ENCODE measurements around the gene ZNF12. TPM values are rescaled to one million over a fixed set of nuclear protein-coding genes. Genes with fewer than 3 reads are reported as not detected.
"Not testable (repeated sequence)": the region's sequence is repeated elsewhere in the genome, so short reads cannot be mapped to it uniquely, and the experiment has no call there.

ZNF12 gene
- total RNA-seq, 2 experiments from 2014 or later = 22.4 to 23.2 TPM

DNA sequence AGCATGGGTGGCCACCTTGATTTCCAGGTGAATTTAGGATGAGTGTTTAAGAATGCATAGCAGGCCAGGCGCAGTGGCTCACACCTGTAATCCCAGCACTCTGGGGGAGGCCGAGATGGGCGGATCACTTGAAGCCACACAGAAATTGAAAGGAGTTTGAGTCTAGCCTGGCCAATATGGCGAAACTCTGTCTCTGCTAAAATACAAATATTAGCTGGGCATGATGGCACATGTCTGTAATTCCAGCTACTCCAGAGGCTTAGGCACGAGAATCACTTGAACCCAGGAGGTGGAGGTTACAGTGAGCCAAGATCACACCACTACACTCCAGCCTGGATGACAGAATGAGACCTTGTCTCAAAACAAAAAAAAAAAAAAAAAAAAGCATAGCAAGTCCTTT, 19.6 kb upstream of the ZNF12 start:
- intact Hi-C loops (cut with DNase I, micrococcal nuclease); H3K27ac Mint-ChIP-seq; H3K9me3 Mint-ChIP-seq (ENCODE audit: low read depth); CTCF ChIA-PET; ATAC-seq; H3K27me3 Mint-ChIP-seq; H3K4me3 Mint-ChIP-seq; DNase-seq: not testable (repeated sequence)
- Mint-ChIP-seq H3K4me1 (peaks cover 11% of the 10 kb centered on the region), H3K36me3 (ENCODE audit: low read depth) (peaks cover 15% of the 10 kb centered on the region)
- POLR2A ChIA-PET = interaction anchor here (0.7 kb wide), 1 partner anchor 451 kb away, joined by 4 read pairs; no protein-coding TSS in a partner anchor

DNA sequence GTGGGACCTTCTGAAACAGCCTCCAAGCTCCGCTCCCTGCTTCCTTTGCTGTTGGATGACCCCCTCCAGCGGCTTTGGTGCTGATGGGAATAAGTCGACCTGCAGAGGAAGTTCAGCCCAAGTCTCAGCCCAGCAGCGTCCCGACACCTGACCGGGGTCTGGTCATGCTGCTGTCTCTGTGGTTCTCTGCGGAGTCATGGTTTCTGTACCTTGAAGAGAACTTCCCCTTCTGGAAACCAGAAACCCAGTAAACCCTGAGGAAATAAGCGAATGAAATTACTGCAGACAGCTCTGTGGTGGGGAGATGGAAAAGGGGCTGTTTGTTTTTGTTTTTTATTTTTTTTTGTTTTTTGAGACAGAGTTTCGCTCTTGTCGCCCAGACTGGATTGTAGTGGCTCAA, 18.3 kb upstream of the ZNF12 start:
- H3K4me3 Mint-ChIP-seq = no peak overlapping the region
- H3K27me3 Mint-ChIP-seq = no peaks in the 10 kb centered on the region
- ATAC-seq (no peak), DNase-seq (no peak)
- peaks cover 6% of the 10 kb centered on the region for H3K36me3 Mint-ChIP-seq (ENCODE audit: low read depth)
- H3K4me1 Mint-ChIP-seq = peaks cover 4% of the 10 kb centered on the region
- intact Hi-C loops (cut with DNase I, micrococcal nuclease) = no loop called here
- ChIA-PET POLR2A (no interaction called here), CTCF (no interaction called here)
- no peak overlapping the region for H3K27ac Mint-ChIP-seq
- no peaks in the 10 kb centered on the region for H3K9me3 Mint-ChIP-seq (ENCODE audit: low read depth)

DNA sequence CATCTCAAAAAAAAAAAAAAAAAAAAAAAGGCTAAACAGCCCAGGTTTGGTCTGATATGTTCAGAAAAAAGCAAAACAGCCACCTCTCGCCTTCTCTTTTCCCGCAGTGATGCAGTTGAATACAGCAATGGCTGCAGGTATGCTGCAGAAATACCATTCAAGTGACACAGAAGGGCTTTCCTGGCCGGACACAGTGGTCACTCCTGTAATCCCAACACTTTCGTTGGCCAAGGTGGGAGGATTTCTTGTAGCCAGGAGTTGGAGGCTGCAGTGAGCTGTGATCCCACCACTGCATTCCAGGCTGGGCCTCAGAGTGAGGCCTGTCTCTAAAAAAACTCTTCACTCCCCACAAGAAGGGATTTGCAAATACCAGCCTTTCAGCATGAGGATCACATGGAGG, 17.6 kb upstream of the ZNF12 start:
- intact Hi-C loops (cut with DNase I, micrococcal nuclease); H3K27ac Mint-ChIP-seq: not testable (repeated sequence)

DNA sequence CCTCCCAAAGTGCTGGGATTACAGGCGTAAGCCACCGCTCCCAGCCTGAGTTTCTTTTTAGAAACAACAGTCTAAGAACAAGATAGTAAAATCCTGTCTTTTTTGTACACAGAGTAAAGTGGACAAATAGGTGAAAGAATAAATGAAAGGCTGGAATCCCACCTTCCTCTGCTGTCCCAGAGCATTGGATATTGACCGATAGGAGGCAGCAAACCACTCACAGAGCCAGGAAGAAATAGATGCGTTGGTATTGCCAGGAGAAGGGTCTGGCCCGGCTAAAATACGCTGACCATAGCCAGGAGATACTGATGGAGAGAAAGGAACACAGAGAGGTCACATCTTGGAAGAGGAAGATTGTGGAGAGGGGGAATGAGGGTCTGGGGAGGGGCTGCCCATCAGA, 11.4 kb upstream of the ZNF12 start:
- Mint-ChIP-seq H3K27me3 (peaks cover 13% of the 10 kb centered on the region), H3K4me3 (no peak overlapping the region), H3K27ac (no peak overlapping the region), H3K9me3 (ENCODE audit: low read depth) (no peaks in the 10 kb centered on the region), H3K36me3 (ENCODE audit: low read depth) (no peaks in the 10 kb centered on the region), H3K4me1 (peaks cover 2% of the 10 kb centered on the region)
- no peak for ATAC-seq
- intact Hi-C loops (cut with DNase I, micrococcal nuclease) = no loop called here
- CTCF ChIA-PET = no interaction called here
- POLR2A ChIA-PET = no interaction called here
- no peak for DNase-seq

More for the DNA sequence above, 17.6 kb upstream of the ZNF12 start:
- H3K9me3 Mint-ChIP-seq (ENCODE audit: low read depth); H3K27me3 Mint-ChIP-seq; H3K4me3 Mint-ChIP-seq; H3K36me3 Mint-ChIP-seq (ENCODE audit: low read depth); POLR2A ChIA-PET; ATAC-seq; H3K4me1 Mint-ChIP-seq; DNase-seq; CTCF ChIA-PET: not testable (repeated sequence)

DNA sequence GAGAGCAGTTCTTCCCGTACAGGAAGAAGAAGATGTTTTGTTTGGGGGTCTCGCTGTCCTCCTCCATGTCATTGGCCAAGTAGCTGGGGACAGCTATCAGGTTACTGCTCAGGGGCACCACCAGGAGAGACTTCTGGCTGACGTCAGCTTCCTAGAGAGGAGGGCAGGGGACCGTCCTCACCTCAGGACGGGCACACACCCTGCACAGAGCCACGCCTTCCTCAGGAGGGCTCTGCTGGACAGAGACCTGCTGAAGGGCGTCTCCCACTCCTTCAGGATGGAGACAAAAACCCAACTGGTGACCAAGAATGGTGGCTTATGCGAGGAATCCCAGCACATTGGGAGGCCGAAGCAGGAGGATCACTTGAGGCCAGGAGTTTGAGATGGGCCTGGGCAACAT, 9.2 kb upstream of the ZNF12 start:
- intact Hi-C loops (cut with DNase I, micrococcal nuclease); H3K4me3 Mint-ChIP-seq; POLR2A ChIA-PET; CTCF ChIA-PET; H3K27ac Mint-ChIP-seq; H3K9me3 Mint-ChIP-seq (ENCODE audit: low read depth); DNase-seq; H3K4me1 Mint-ChIP-seq; ATAC-seq; H3K36me3 Mint-ChIP-seq (ENCODE audit: low read depth): not testable (repeated sequence)
- H3K27me3 Mint-ChIP-seq = peaks cover 13% of the 10 kb centered on the region

DNA sequence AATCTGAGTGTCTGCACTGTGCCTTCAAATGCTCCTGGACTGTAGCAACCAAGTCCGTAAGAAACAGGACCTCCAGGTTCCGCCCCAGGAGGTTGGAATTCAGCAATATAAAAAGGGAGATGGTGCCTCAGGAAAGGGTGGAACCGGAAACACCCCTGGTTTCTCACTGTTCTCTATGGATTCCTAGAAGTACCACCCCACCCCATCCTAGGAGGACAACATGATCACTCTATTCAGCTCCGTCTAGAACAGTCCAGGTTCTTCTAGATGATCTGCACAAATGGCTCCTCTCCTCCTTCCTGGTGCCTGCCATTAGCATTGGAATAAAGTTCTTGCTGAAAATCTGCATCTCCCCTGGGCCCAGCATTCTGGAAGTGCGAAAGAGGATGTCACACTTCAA, 7.6 kb upstream of the ZNF12 start:
- Mint-ChIP-seq H3K4me3 (no peak overlapping the region), H3K36me3 (ENCODE audit: low read depth) (no peaks in the 10 kb centered on the region), H3K27me3 (peaks cover 13% of the 10 kb centered on the region), H3K9me3 (ENCODE audit: low read depth) (no peaks in the 10 kb centered on the region), H3K4me1 (peaks cover 2% of the 10 kb centered on the region), H3K27ac (no peak overlapping the region)
- intact Hi-C loops (cut with DNase I, micrococcal nuclease) = no loop called here
- POLR2A ChIA-PET = no interaction called here
- CTCF ChIA-PET = no interaction called here
- no peak for DNase-seq
- ATAC-seq = no peak

DNA sequence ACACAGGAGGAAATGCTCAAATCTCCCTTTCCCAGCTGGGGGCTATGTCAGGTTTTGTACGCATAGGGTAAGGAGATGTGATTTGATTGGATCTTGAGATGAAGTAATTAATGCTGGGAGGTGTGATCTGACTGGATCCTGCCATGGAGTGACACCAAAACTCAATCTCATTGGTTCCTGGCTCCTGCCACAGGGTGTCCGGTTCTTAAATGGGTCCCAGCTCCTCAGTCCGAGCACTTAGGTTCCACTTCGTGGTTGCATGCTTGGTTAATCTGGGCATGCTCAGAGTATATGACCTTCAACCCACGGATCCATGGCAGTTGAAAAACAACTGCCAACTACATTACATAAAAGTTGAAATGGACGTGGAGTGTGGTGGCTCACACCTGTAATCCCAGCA, 3.1 kb upstream of the ZNF12 start:
- no peak for ATAC-seq
- peaks cover 2% of the 10 kb centered on the region for H3K9me3 Mint-ChIP-seq (ENCODE audit: low read depth)
- intact Hi-C loops (cut with DNase I, micrococcal nuclease) = no loop called here

DNA sequence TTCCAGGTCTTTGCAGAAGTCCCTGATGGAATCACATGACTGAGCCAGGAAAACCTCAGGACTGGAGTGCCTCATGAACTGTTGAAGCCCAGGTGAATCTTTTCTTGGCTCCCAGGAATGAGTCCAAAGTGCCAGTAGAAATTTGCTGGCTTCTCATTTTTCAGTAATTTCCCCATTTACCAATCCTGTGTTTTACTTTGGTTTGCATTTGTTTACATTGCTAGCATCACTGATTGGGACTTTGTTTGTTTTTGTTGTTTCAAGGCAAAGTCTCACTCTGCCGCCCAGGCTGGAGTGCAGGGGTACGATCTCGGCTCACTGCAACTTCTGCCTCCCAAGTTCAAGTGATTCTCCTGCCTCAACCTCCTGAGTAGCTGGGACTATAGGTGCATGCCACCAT, 1.6 kb upstream of the ZNF12 start:
- Mint-ChIP-seq H3K9me3 (ENCODE audit: low read depth) (peaks cover 7% of the 10 kb centered on the region), H3K36me3 (ENCODE audit: low read depth) (peaks cover 26% of the 10 kb centered on the region), H3K4me3 (peak overlapping the region; percentile 86), H3K4me1 (peaks cover 25% of the 10 kb centered on the region), H3K27ac (no peak overlapping the region), H3K27me3 (no peaks in the 10 kb centered on the region)
- POLR2A ChIA-PET = no interaction called here
- intact Hi-C loops (cut with DNase I, micrococcal nuclease) = no loop called here
- no peak for ATAC-seq
- CTCF ChIA-PET = no interaction called here
- DNase-seq = no peak

More for the DNA sequence above, 3.1 kb upstream of the ZNF12 start:
- ChIA-PET POLR2A (no interaction called here), CTCF (no interaction called here)
- peaks cover 18% of the 10 kb centered on the region for H3K4me1 Mint-ChIP-seq
- H3K36me3 Mint-ChIP-seq (ENCODE audit: low read depth) = peaks cover 13% of the 10 kb centered on the region
- no peaks in the 10 kb centered on the region for H3K27me3 Mint-ChIP-seq
- no peak overlapping the region for H3K27ac Mint-ChIP-seq
- H3K4me3 Mint-ChIP-seq = no peak overlapping the region
- DNase-seq = peak; percentile 41

DNA sequence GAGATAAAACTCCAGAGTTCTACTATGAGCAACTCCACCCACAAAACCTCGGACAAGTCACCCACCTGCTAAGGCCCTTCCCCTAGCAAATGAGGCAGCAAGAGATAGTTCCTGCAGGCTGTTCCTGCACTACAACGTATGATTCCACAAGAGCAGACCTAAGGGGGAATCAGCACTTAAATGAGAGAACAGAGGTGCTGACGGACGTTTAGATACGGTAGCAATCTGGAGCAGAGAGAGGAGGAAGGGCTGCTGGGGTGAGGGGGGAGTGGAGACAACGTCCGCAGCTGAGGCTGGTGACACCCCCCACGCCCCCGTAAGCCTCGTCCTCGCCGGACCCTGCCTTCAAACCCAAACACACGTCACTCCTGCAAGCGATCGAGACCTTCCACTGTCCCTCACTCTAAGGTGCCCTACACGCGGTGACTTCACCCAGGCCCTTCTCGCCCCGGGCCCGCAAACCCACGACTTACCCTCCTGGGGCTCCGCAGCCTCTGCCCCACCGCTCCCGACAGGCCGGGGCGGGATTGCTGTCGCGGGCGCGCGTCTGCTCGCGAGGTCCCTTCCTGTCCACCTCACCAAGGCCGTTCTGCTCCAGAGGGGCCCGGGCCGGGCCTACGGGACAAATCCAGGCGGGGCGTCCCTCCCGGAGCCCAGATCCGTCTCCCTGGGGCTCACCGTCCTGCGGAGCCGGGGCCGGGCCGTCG, 635 bp downstream of the ZNF12 start:
- DNase-seq (peak; percentile 47), ATAC-seq (peak; percentile 27)
- ChIA-PET CTCF (interaction anchor here (0.7 kb wide), 1 partner anchor 602 kb away, joined by 3 read pairs; no protein-coding TSS in a partner anchor), POLR2A (no interaction called here)
- H3K36me3 Mint-ChIP-seq (ENCODE audit: low read depth) = peaks cover 33% of the 10 kb centered on the region
- peaks cover 15% of the 10 kb centered on the region for H3K9me3 Mint-ChIP-seq (ENCODE audit: low read depth)
- intact Hi-C loops (cut with DNase I, micrococcal nuclease) = loop anchor here in 1 of 2 experiments (1.0 kb wide), 1 partner anchor 69 kb away; the partner anchor contains the start of gene ZNF316
- H3K27ac Mint-ChIP-seq = peak overlapping the region; percentile 74
- H3K4me1 Mint-ChIP-seq = peaks cover 38% of the 10 kb centered on the region
- H3K27me3 Mint-ChIP-seq = no peaks in the 10 kb centered on the region
- peak overlapping the region; percentile 86 for H3K4me3 Mint-ChIP-seq

DNA sequence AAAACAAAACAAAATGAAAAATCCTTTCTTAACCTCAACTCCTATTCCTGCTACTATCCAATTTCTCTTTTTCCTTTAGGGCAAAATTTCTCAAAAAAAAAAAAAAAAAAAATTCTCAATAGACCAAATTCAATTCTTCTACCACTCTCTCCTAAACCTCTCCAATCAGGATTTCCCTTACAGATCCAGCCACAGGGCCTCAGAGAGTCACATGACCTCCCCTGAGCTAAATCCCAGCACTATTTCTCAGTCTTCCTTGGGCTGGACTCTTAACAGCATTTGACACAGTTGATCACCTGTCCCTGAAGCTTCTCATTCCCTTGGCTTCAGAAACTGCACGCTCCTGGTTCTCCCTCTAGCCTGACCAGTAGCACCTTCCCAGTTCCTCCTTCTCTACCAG, 4.9 kb downstream of the ZNF12 start:
- ATAC-seq = no peak
- CTCF ChIA-PET = no interaction called here
- no peak overlapping the region for H3K27ac Mint-ChIP-seq
- H3K4me3 Mint-ChIP-seq = no peak overlapping the region
- POLR2A ChIA-PET = no interaction called here
- intact Hi-C loops (cut with DNase I, micrococcal nuclease) = no loop called here
- DNase-seq = no peak
- H3K9me3 Mint-ChIP-seq (ENCODE audit: low read depth) = peaks cover 29% of the 10 kb centered on the region
- no peaks in the 10 kb centered on the region for H3K27me3 Mint-ChIP-seq
- peaks cover 33% of the 10 kb centered on the region for H3K36me3 Mint-ChIP-seq (ENCODE audit: low read depth)
- peaks cover 28% of the 10 kb centered on the region for H3K4me1 Mint-ChIP-seq

DNA sequence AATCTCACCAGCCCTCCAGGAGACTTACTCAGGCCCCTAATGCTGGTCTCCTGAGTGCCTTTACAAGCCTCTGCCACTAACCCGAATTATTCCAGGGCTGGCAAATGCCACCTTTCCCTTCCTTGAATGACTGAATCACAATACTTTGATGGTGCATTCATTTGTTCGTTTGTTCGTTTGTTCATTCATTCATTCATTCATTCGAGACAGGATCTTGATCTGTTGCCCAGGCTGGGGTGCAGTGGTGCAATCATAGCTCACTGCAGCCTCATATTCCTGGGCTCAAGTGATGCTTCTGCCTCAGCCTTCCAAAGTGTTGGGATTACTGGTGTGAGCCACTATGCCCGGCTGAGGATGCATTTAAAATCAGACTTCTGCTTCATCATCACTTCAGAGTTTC, 6.0 kb downstream of the ZNF12 start:
- no peak overlapping the region for H3K4me3 Mint-ChIP-seq
- H3K27ac Mint-ChIP-seq = no peak overlapping the region
- no peaks in the 10 kb centered on the region for H3K27me3 Mint-ChIP-seq
- ChIA-PET CTCF (interaction anchor here (0.7 kb wide), 1 partner anchor 25 kb away, joined by 3 read pairs; no protein-coding TSS in a partner anchor), POLR2A (interaction anchor here (0.6 kb wide), 1 partner anchor 35 kb away, joined by 4 read pairs; no protein-coding TSS in a partner anchor)
- DNase-seq (no peak), ATAC-seq (no peak)
- H3K4me1 Mint-ChIP-seq = peaks cover 27% of the 10 kb centered on the region
- intact Hi-C loops (cut with DNase I, micrococcal nuclease) = no loop called here
- peaks cover 28% of the 10 kb centered on the region for H3K36me3 Mint-ChIP-seq (ENCODE audit: low read depth)
- H3K9me3 Mint-ChIP-seq (ENCODE audit: low read depth) = peaks cover 29% of the 10 kb centered on the region

DNA sequence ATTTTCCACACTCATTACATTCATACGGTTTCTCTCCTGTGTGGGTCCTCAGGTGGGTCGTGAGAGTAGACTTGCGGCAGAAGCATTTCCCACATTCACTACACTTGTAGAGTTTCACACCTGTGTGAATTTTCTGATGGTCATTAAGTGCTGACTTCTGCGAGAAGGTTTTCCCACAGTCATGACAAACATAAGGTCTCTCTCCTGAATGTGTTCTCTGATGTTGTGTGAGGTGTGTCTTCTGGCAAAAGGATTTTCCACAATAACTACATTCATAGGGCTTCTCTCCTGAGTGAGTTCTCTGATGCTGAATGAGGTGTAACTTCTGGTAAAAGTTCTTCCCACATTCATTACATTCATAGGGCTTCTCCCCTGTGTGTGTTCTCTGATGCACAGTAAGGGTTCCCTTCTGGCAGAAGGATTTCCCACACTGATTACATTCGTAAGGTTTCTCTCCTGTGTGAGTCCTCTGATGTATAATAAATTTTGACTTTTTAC, 15.1 kb downstream of the ZNF12 start:
- H3K36me3 Mint-ChIP-seq (ENCODE audit: low read depth) = peaks cover 29% of the 10 kb centered on the region
- peak overlapping the region; percentile 51 for H3K27ac Mint-ChIP-seq
- intact Hi-C loops (cut with DNase I, micrococcal nuclease) = no loop called here
- ATAC-seq = peak; percentile 30
- no peaks in the 10 kb centered on the region for H3K27me3 Mint-ChIP-seq
- H3K4me1 Mint-ChIP-seq = no peaks in the 10 kb centered on the region
- ChIA-PET CTCF (no interaction called here), POLR2A (no interaction called here)
- no peak overlapping the region for H3K4me3 Mint-ChIP-seq
- H3K9me3 Mint-ChIP-seq (ENCODE audit: low read depth) = peaks cover 51% of the 10 kb centered on the region
- DNase-seq = no peak

Measured in activated CD4-positive, alpha-beta T cell treated with anti-CD3 and anti-CD28 coated beads for 36 hours (primary cell).